PC-9 (cell line): ENCODE data around the gene MTMR2. TPM values are rescaled to one million over a fixed set of nuclear protein-coding genes. Genes with fewer than 3 reads are reported as not detected.

Source experiments
- BruUV-seq: library from RNA; stranded (reverse); fragments of 400-500 nt; replicated peaks from 2 replicates; lab custom pipeline; 2021; lab: Mats Ljungman, UMichigan
- CTCF ChIA-PET: fragments of 300-600 bp; sonication (Branson Sonifier 250); formaldehyde crosslinking; loops from one replicate; lab custom pipeline; 2022; ENCODE audit warnings: antibody characterized with exemption; lab: Charles Lee
- POLR2A ChIA-PET: fragments of 300-600 bp; sonication (Branson Sonifier 250); formaldehyde crosslinking; loops from one replicate; lab custom pipeline; 2022; ENCODE audit warnings: antibody characterized with exemption; ENCODE audit not compliant: unreplicated experiment; lab: Charles Lee
- DNase-seq, 2 experiments: peaks; one replicate each; pipeline versions ENCODE4 v3.0.0 to v3.0.0-alpha.2; 2015 to 2022; ENCODE audit warnings: mixed read lengths in 1 of 2
- H2AFZ ChIP-seq: fragments of 200-600 bp; sonication (generic); 2 replicates; pipeline ENCODE4 v1.8.1; 2017; ENCODE audit warnings: antibody characterized with exemption
- H3F3A ChIP-seq: fragments of 200-600 bp; sonication (generic); 2 replicates; pipeline ENCODE4 v1.8.1; 2017; ENCODE audit warnings: antibody characterized with exemption, mild to moderate bottlenecking, low read depth; ENCODE audit not compliant: insufficient read depth
- H3K27ac ChIP-seq: fragments of 200-600 bp; sonication (generic); 2 replicates; pipeline ENCODE4 v1.6.1; 2016; ENCODE audit warnings: mixed run types
- H3K27me3 ChIP-seq: fragments of 200-600 bp; sonication (generic); 2 replicates; pipeline ENCODE4 v1.6.1; 2016; ENCODE audit warnings: low read depth, mixed run types; ENCODE audit not compliant: insufficient read depth
- H3K36me3 ChIP-seq: fragments of 200-600 bp; sonication (generic); 2 replicates; pipeline ENCODE4 v1.6.1; 2016; ENCODE audit warnings: low read depth, mixed run types
- H3K4me1 ChIP-seq: fragments of 200-600 bp; sonication (generic); replicated peaks from 2 replicates; pipeline ENCODE4 v1.6.1; 2016; ENCODE audit warnings: mixed run types; ENCODE audit not compliant: insufficient read depth
- H3K4me2 ChIP-seq: fragments of 200-600 bp; sonication (generic); 2 replicates; pipeline ENCODE4 v1.6.1; 2017; ENCODE audit warnings: mixed run types
- H3K4me3 ChIP-seq: fragments of 200-600 bp; sonication (generic); 2 replicates; pipeline ENCODE4 v1.6.1; 2016; ENCODE audit warnings: mixed run types
- H3K79me2 ChIP-seq: fragments of 200-600 bp; sonication (generic); 2 replicates; pipeline ENCODE4 v1.6.1; 2017; ENCODE audit warnings: low read depth, mixed run types
- H3K9me2 ChIP-seq: fragments of 200-600 bp; sonication (generic); 2 replicates; pipeline ENCODE4 v1.8.1; 2017; ENCODE audit warnings: mild to moderate bottlenecking; ENCODE audit not compliant: insufficient read depth
- H3K9me3 ChIP-seq: fragments of 200-600 bp; sonication (generic); 2 replicates; pipeline ENCODE4 v1.8.1; 2016; ENCODE audit warnings: low read depth; ENCODE audit not compliant: insufficient read depth
- H4K20me1 ChIP-seq: fragments of 200-600 bp; sonication (generic); 2 replicates; pipeline ENCODE4 v1.8.1; 2017; ENCODE audit not compliant: insufficient read depth
- CTCF ChIP-seq: fragments of 200-600 bp; sonication (generic); conservative IDR thresholded peaks from 2 replicates; pipeline ENCODE4 v1.6.1; 2017; ENCODE audit warnings: mixed run types, antibody characterized with exemption, mild to moderate bottlenecking, moderate library complexity
- EZH2 ChIP-seq: fragments of 200-600 bp; sonication (generic); IDR thresholded peaks from 2 replicates; pipeline ENCODE4 v1.8.0; 2017; ENCODE audit warnings: antibody characterized with exemption, low read depth
- intact Hi-C: fragments of 100-400 bp; cut with micrococcal nuclease; formaldehyde crosslinking; loops from one replicate; pipeline ENCODE4 v1.10.0; 2022; ENCODE audit not compliant: unreplicated experiment
- total RNA-seq: library from RNA; stranded (reverse); gene quantifications from 2 replicates; pipeline ENCODE4 v1.2.3, GENCODE V29; 2021

MTMR2 gene
- total RNA-seq, 1 experiment from 2014 or later = 60.7 TPM

- H4K20me1 ChIP-seq = peaks cover 7% of the 10 kb centered on the region; the same call in 1 of the 2 replicates
- H3K36me3 ChIP-seq = no peaks in the 10 kb centered on the region
- H3K4me2 ChIP-seq = no peak overlapping the region
- no peaks in the 10 kb centered on the region for H3K4me1 ChIP-seq
- no peak for DNase-seq
- H3K4me3 ChIP-seq = no peak overlapping the region
- no TSS peak for BruUV-seq
- no peaks in the 10 kb centered on the region for H3K27me3 ChIP-seq
- ChIA-PET CTCF (no interaction called here), POLR2A (no interaction called here)
- H3F3A ChIP-seq = peaks cover 7% of the 10 kb centered on the region; the same call in 1 of the 2 replicates
- H3K79me2 ChIP-seq = peaks cover 98% of the 10 kb centered on the region
- no peaks in the 10 kb centered on the region for H3K9me2 ChIP-seq
- no peaks in the 10 kb centered on the region for H3K9me3 ChIP-seq
- intact Hi-C loops = no loop called here
- H3K27ac ChIP-seq = no peak overlapping the region
- H2AFZ ChIP-seq = no peak overlapping the region
- TF ChIP-seq CTCF (no peak), EZH2 (no peak)
These were observed 25.1 kb downstream of the MTMR2 start for GRCh38 chr11:95898782-95899181.

- Histone ChIP-seq H3K79me2 (peaks cover 98% of the 10 kb centered on the region), H3K4me2 (no peak overlapping the region)
- DNase-seq = no peak
These were observed 26.2 kb downstream of the MTMR2 start for GRCh38 chr11:95897731-95898130.

GRCh38 chr11:95895815-95896214 lies 28.1 kb downstream of the MTMR2 start:
- DNase-seq = no peak
- Histone ChIP-seq H3K27ac (no peak overlapping the region), H4K20me1 (peaks cover 15% of the 10 kb centered on the region; the same call in 1 of the 2 replicates), H3K4me3 (no peak overlapping the region), H3K79me2 (peaks cover 99% of the 10 kb centered on the region), H3K9me3 (no peaks in the 10 kb centered on the region), H3F3A (no peaks in the 10 kb centered on the region; the same call in 1 of the 2 replicates), H3K36me3 (no peaks in the 10 kb centered on the region), H3K9me2 (no peaks in the 10 kb centered on the region), H2AFZ (no peak overlapping the region), H3K27me3 (no peaks in the 10 kb centered on the region), H3K4me1 (no peaks in the 10 kb centered on the region), H3K4me2 (no peak overlapping the region)
- TF ChIP-seq EZH2 (no peak), CTCF (no peak)
- ChIA-PET POLR2A (no interaction called here), CTCF (no interaction called here)
- intact Hi-C loops = no loop called here
- BruUV-seq = no TSS peak

More at GRCh38 chr11:95897731-95898130, 26.2 kb downstream of the MTMR2 start:
- no peaks in the 10 kb centered on the region for H3K36me3 ChIP-seq
- no TSS peak for BruUV-seq
- intact Hi-C loops = no loop called here
- TF ChIP-seq EZH2 = no peak
- no peak for TF ChIP-seq CTCF
- no peak overlapping the region for H3K27ac ChIP-seq
- no peaks in the 10 kb centered on the region for H3K9me3 ChIP-seq
- H3K4me3 ChIP-seq = no peak overlapping the region
- no peak overlapping the region for H2AFZ ChIP-seq
- H3F3A ChIP-seq = no peaks in the 10 kb centered on the region; the same call in 1 of the 2 replicates
- H3K4me1 ChIP-seq = no peaks in the 10 kb centered on the region
- ChIA-PET CTCF (interaction anchor here (0.6 kb wide), 1 partner anchor 925 kb away, joined by 5 read pairs; the partner anchor contains the start of gene CWC15), POLR2A (no interaction called here)
- H3K27me3 ChIP-seq = no peaks in the 10 kb centered on the region
- peaks cover 7% of the 10 kb centered on the region; the same call in 1 of the 2 replicates for H4K20me1 ChIP-seq
- H3K9me2 ChIP-seq = no peaks in the 10 kb centered on the region
